CD14-positive monocyte (primary cell): ENCODE results near the gene CMTM5. TPM values are rescaled to one million over a fixed set of nuclear protein-coding genes. Genes with fewer than 3 reads are reported as not detected.

Source experiments
- DNase-seq, 3 donors: peaks; one replicate each; pipeline ENCODE4 v3.0.0-alpha.2; 2011 to 2022
- H2AFZ ChIP-seq: 2 replicates; pipeline ENCODE4 v1.6.0; 2012; ENCODE audit warnings: mild to moderate bottlenecking, low read depth, low read length, inconsistent platforms; ENCODE audit not compliant: insufficient read depth, poor library complexity, severe bottlenecking
- H3K27ac ChIP-seq, 2 donors: 1 replicate in 1 of 2; 2 replicates in 1 of 2; pipeline ENCODE4 v1.5.1; 2012 to 2013; ENCODE audit warnings: low read length in 2 of 2, control low read depth in 1 of 2, inconsistent platforms in 1 of 2, low read depth in 1 of 2, mild to moderate bottlenecking in 1 of 2
- H3K27me3 ChIP-seq, 2 donors: one replicate each; pipeline versions ENCODE4 v1.6.0 to v1.6.1; 2011 to 2013; ENCODE audit warnings: low read length in 2 of 2; ENCODE audit not compliant: control insufficient read depth in 2 of 2, insufficient read depth in 2 of 2
- H3K36me3 ChIP-seq, 2 donors: replicated peaks in 1 of 2; 1 replicate in 1 of 2; 2 replicates in 1 of 2; pipeline versions ENCODE4 v1.5.1 to v1.6.1; 2012 to 2013; ENCODE audit warnings: low read length in 2 of 2, control low read depth in 1 of 2, inconsistent platforms in 1 of 2, mild to moderate bottlenecking in 1 of 2; ENCODE audit not compliant: insufficient read depth in 2 of 2, control insufficient read depth in 1 of 2
- H3K4me1 ChIP-seq, 2 donors: 1 replicate in 1 of 2; 2 replicates in 1 of 2; pipeline versions ENCODE4 v1.5.1 to v1.6.1; 2012 to 2013; ENCODE audit warnings: low read length in 2 of 2, control low read depth in 1 of 2, inconsistent platforms in 1 of 2, mild to moderate bottlenecking in 1 of 2, moderate library complexity in 1 of 2; ENCODE audit not compliant: insufficient read depth in 2 of 2, control insufficient read depth in 1 of 2
- H3K4me2 ChIP-seq: replicated peaks from 2 replicates; pipeline ENCODE3; 2012; ENCODE audit warnings: low read length, moderate library complexity, mild to moderate bottlenecking; ENCODE audit not compliant: poor library complexity, severe bottlenecking; ENCODE audit errors: extremely low read depth
- H3K4me3 ChIP-seq, 3 experiments: fragments of 200-600 bp in 1 of 3; sonication (generic) in 1 of 3; replicated peaks in 1 of 3; 1 replicate in 2 of 3; 2 replicates in 1 of 3; pipeline ENCODE4 v1.5.1; 2011 to 2013; ENCODE audit warnings: low read length in 3 of 3, mild to moderate bottlenecking in 3 of 3, control low read depth in 2 of 3, low read depth in 2 of 3, inconsistent platforms in 1 of 3, moderate library complexity in 1 of 3
- H3K79me2 ChIP-seq: 2 replicates; pipeline ENCODE4 v1.6.0; 2012; ENCODE audit warnings: mild to moderate bottlenecking, control low read depth, inconsistent platforms, low read length, moderate library complexity; ENCODE audit not compliant: insufficient read depth
- H3K9ac ChIP-seq: 2 replicates; pipeline ENCODE4 v1.6.0; 2017; ENCODE audit warnings: low read length, mild to moderate bottlenecking; ENCODE audit not compliant: insufficient read depth, poor library complexity, severe bottlenecking
- H3K9me3 ChIP-seq, 2 donors: replicated peaks in 1 of 2; 1 replicate in 1 of 2; 2 replicates in 1 of 2; pipeline versions ENCODE4 v1.5.1 to v1.6.1; 2012 to 2013; ENCODE audit warnings: low read length in 2 of 2, control low read depth in 1 of 2; ENCODE audit not compliant: control insufficient read depth in 1 of 2, insufficient read depth in 1 of 2
- H4K20me1 ChIP-seq: 2 replicates; pipeline ENCODE4 v1.6.0; 2012; ENCODE audit warnings: mild to moderate bottlenecking, low read length, control low read depth, moderate library complexity; ENCODE audit not compliant: insufficient read depth
- H3K27ac Mint-ChIP-seq, 7 donors: one replicate each; pipeline ENCODE4 v1.8.0; 2020; ENCODE audit warnings: mild to moderate bottlenecking in 7 of 7, mixed read lengths in 7 of 7, moderate library complexity in 6 of 7, inconsistent platforms in 2 of 7
- H3K27me3 Mint-ChIP-seq, 3 donors: one replicate each; pipeline ENCODE4 v1.8.0; 2021 to 2022; ENCODE audit warnings: low read depth in 3 of 3, mild to moderate bottlenecking in 3 of 3, mixed read lengths in 3 of 3, moderate library complexity in 3 of 3, inconsistent platforms in 1 of 3
- H3K36me3 Mint-ChIP-seq, 2 donors: one replicate each; pipeline ENCODE4 v1.8.0; 2020; ENCODE audit warnings: mixed read lengths in 2 of 2, inconsistent platforms in 1 of 2, mild to moderate bottlenecking in 1 of 2
- H3K4me1 Mint-ChIP-seq: one replicate; pipeline ENCODE4 v1.8.0; 2020; ENCODE audit warnings: mild to moderate bottlenecking, mixed read lengths
- H3K4me3 Mint-ChIP-seq, 2 donors: one replicate each; pipeline ENCODE4 v1.8.0; 2020; ENCODE audit warnings: mild to moderate bottlenecking in 2 of 2, mixed read lengths in 2 of 2, moderate library complexity in 1 of 2
- H3K9me3 Mint-ChIP-seq, 7 donors: one replicate each; pipeline ENCODE4 v1.8.0; 2020 to 2022; ENCODE audit warnings: mixed read lengths in 7 of 7, mild to moderate bottlenecking in 6 of 7, moderate library complexity in 6 of 7, inconsistent platforms in 2 of 7
- WGBS: methylation state at CpG from one replicate; pipeline ENCODE4 v1.1.5; 2013; ENCODE audit warnings: missing lambda C conversion rate; ENCODE audit not compliant: insufficient coverage; 5-methylcytosine and 5-hydroxymethylcytosine counted together
- intact Hi-C, 2 donors: fragments of 100-400 bp; cut with micrococcal nuclease; formaldehyde crosslinking; loops; one replicate each; pipeline versions ENCODE4 v1.15.0 to v1.15.1; 2023
- polyA plus RNA-seq, 3 donors: library from polyadenylated mRNA; depleted of rRNA in 1 of 3; unstranded in 2 of 3; stranded (reverse) in 1 of 3; fragments of 300-500 nt in 2 of 3; fragments of >200 nt in 1 of 3; fragmentation: Illumina TruSeq in 2 of 3; gene quantifications; 1 replicate in 2 of 3; 2 replicates in 1 of 3; pipeline ENCODE4 v1.2.3, GENCODE V29; 2012 to 2021
- TF ChIP-seq, protein P1 (sequence below): fragments of 200-600 bp; IDR thresholded peaks from one replicate; pipeline ENCODE4 v1.8.0; 2022; ENCODE audit warnings: antibody characterized with exemption, mild to moderate bottlenecking

Gene CMTM5
- polyA plus RNA-seq, 3 donors = 0.93 to 1.1 TPM; not detected in 1

DNA sequence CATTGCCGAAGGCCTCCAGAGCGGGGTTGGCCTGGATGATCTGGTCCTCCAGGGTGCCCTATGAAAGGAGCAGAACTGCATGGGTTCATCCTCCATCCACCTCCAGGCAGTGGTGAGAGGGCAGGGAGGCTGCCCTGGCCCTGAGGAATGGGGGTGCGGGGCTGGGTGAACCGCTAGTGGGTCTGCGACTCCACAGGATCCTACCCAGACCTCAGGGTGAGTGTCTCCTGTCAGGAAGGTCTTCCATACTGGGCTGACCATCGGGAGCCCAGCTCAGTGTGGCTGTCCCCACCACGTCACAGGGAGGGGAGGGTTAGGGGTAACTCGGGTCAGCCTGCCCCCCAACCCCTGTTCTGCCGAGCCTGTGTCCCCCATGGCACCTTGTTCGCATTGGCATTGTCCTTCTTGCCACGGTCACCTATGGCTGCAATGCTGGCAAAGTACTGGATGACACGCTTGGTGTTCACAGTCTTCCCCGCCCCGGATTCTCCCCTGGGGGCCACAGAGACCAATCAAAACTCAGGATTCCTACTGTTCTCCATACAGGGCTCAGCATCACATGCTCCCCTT is 27.6 kb downstream of the CMTM5 start:
- Histone ChIP-seq H3K27ac (no peak overlapping the region), H2AFZ (no peak overlapping the region), H3K4me2 (no peak overlapping the region), H3K79me2 (no peaks in the 10 kb centered on the region), H3K36me3 (no peaks in the 10 kb centered on the region), H3K4me3 (no peak overlapping the region), H3K9me3 (no peaks in the 10 kb centered on the region), H3K27me3 (no peaks in the 10 kb centered on the region), H3K4me1 (peaks cover 5 to 7% of the 10 kb centered on the region in 2 donors), H3K9ac (no peak overlapping the region), H4K20me1 (no peaks in the 10 kb centered on the region)
- Mint-ChIP-seq H3K27me3 (peaks cover 3 to 22% (median 5%) of the 10 kb centered on the region in 3 donors), H3K4me3 (no peak overlapping the region), H3K27ac (peak overlapping the region in 1 of 7 donors; percentile 63), H3K9me3 (no peaks in the 10 kb centered on the region), H3K4me1 (peaks cover 19% of the 10 kb centered on the region), H3K36me3 (no peaks in the 10 kb centered on the region)
- intact Hi-C loops = no loop called here
- no peak for DNase-seq
- WGBS = 91% methylated on average over 12 of the region's 14 CpGs
- TF ChIP-seq, protein P1, sequence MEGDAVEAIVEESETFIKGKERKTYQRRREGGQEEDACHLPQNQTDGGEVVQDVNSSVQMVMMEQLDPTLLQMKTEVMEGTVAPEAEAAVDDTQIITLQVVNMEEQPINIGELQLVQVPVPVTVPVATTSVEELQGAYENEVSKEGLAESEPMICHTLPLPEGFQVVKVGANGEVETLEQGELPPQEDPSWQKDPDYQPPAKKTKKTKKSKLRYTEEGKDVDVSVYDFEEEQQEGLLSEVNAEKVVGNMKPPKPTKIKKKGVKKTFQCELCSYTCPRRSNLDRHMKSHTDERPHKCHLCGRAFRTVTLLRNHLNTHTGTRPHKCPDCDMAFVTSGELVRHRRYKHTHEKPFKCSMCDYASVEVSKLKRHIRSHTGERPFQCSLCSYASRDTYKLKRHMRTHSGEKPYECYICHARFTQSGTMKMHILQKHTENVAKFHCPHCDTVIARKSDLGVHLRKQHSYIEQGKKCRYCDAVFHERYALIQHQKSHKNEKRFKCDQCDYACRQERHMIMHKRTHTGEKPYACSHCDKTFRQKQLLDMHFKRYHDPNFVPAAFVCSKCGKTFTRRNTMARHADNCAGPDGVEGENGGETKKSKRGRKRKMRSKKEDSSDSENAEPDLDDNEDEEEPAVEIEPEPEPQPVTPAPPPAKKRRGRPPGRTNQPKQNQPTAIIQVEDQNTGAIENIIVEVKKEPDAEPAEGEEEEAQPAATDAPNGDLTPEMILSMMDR = no peak

DNA sequence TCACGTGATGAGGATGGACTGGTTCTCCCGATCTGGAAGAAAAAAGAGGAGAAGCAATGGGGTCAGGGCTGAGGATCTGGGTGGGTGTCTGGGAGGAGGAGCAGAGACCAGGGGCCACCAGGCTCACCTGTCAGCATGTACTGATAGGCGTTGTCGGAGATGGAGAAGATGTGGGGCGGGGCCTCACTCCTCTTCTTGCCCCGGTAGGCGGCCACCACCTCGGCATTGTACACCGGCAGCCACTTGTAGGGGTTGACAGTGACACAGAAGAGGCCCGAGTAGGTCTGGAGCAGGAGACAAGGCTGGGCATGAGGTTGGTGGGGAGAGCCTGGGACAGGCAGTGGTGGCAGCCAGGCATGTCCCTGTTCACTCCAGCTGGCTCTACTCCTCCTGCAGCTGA is 28.2 kb downstream of the CMTM5 start:
- peaks cover 3 to 22% (median 3%) of the 10 kb centered on the region in 3 donors for H3K27me3 Mint-ChIP-seq
- WGBS = 92% methylated on average over 8 of the region's 10 CpGs
- H3K36me3 Mint-ChIP-seq = no peaks in the 10 kb centered on the region

More for the DNA sequence above, 28.2 kb downstream of the CMTM5 start:
- TF ChIP-seq, protein P1 = no peak
- Histone ChIP-seq H3K79me2 (no peaks in the 10 kb centered on the region), H3K27me3 (no peaks in the 10 kb centered on the region), H3K4me1 (peaks cover 5 to 7% of the 10 kb centered on the region in 2 donors), H4K20me1 (no peaks in the 10 kb centered on the region), H3K27ac (no peak overlapping the region), H3K4me2 (no peak overlapping the region), H3K9ac (no peak overlapping the region), H3K9me3 (no peaks in the 10 kb centered on the region), H3K36me3 (no peaks in the 10 kb centered on the region), H3K4me3 (no peak overlapping the region), H2AFZ (no peak overlapping the region)
- intact Hi-C loops = no loop called here
- no peak for DNase-seq
- no peak overlapping the region for H3K4me3 Mint-ChIP-seq
- no peaks in the 10 kb centered on the region for H3K9me3 Mint-ChIP-seq
- H3K27ac Mint-ChIP-seq = no peak overlapping the region
- peaks cover 19% of the 10 kb centered on the region for H3K4me1 Mint-ChIP-seq
